Hippocampal formation (tissue), 2 donors: ENCODE measurements around the gene IRF3.
"Not testable (repeated sequence)": the region's sequence is repeated elsewhere in the genome, so short reads cannot be mapped to it uniquely, and the experiment has no call there.

Source experiments
- DNase-seq, 2 donors: peaks; one replicate each; lab custom pipeline; 2025; lab: John Stamatoyannopoulos, UW

The IRF3 gene

DNA sequence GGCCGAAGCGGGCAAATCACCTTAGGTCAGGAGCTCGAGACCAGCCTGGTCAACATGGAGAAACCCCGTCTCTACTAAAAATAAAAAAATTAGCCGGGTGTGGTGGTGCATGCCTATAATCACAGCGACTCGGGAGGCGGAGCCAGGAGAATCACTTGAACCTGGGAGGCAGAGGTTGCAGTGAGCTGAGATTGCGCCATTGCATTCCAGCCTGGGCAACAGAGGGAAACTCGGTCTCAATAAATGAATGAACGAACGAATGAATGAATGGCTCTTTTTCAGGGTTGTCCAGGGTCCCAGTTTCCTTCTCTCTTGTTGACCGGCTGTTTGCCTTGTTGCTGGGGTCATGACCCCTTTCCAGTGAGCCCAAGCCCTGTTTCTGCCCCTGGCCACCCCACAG, 47.8 kb downstream of the IRF3 start:
- not testable (repeated sequence) for DNase-seq

- no peak for DNase-seq
Measured at GRCh38 chr19:49616945-49617344, 48.7 kb downstream of the IRF3 start.

GRCh38 chr19:49616532-49616931, 49.1 kb downstream of the IRF3 start:
- DNase-seq: no peak

DNA sequence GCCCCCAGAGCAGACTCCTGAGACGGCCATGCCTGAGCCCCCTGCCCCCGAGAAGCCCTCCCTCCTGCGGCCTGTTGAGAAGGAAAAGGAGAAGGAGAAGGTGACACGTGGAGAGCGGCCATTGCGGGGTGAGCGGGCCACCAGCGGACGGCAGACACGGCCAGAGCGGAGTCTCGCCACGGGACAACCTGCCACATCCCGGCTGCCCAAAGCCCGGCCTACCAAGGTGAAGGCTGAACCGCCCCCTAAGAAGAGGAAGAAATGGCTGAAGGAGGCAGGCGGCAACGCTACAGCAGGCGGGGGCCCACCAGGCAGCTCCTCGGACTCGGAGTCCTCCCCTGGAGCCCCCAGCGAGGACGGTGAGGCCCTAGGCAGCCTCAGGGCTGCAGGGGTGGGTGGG, 49.8 kb downstream of the IRF3 start:
- no peak for DNase-seq

DNA sequence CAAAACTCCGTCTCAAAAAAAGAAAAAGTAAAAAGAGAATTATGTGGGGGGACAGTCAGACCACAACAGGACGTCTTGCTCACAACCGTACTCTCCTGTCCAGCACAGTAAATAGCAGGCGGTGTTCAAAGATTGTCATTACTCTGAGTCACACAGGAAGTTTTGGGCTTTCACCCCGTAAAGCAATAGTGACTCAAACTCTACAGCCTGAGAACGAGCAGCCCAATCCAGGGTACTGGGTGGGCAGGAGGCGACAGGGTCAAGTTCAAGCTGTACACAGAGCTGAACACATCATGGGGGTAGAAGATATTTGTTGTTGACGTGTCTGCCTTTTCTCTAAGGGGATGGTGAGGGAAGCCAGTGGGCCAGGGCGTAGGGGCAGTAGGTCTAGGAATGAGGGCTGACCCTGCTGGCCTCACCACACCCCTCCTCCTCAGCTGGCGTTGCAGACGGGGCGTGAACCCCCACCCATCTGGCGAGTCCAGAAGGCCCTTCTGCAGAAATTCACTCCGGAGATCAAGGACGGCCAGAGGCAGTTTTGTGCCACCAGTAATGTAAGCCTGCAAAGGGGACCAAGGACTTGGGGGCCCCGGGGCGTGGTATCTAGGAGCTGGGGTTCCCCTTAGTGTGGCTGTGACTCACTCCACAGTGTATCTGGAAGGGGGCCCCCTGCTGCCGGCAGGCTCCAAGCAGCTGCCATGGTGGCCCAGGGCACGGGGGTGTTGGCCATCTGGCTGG, 51.4 kb downstream of the IRF3 start:
- DNase-seq: no peak

GRCh38 chr19:49613374-49613773, 52.3 kb downstream of the IRF3 start:
- no peak for DNase-seq
